NCI-H1694 (cell line): ENCODE results near the gene CRADD.

Experiments used
- DNase-seq: peaks from one replicate; lab custom pipeline; 2025; lab: John Stamatoyannopoulos, UW

Gene CRADD

DNA sequence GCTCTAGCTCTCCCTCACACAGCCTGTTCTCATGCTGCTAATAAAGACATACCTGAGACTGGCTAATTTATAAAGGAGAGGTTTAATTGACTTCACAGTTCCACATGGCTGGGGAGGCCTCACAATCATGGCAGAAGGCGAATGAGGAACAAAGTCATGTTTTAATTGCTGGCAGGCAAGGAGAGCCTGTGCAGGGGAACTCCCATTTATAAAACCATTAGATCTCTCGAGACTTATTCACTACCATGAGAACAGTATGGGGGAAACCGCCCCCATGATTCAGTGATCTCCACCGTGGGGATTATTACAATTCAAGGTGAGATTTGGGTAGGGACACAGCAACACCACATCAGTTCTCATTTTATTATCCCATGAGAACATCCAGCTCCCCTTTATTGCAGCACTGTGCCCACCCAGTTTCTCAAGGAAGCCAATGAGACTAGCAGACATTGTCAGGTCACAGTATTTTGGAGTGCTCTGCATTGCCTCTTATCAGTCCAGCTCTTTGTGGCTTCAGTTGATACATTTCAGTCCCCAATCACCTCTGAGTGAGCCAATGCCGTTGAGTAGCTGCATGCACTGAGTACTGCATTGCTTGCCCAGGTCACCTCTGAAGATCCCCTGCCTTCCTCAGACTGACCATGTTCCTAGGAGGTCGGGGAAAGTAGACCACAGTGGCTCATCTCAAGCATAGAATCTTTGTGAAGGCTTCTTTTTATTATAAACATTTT lies 131.2 kb downstream of the CRADD start:
- no peak for DNase-seq

DNA sequence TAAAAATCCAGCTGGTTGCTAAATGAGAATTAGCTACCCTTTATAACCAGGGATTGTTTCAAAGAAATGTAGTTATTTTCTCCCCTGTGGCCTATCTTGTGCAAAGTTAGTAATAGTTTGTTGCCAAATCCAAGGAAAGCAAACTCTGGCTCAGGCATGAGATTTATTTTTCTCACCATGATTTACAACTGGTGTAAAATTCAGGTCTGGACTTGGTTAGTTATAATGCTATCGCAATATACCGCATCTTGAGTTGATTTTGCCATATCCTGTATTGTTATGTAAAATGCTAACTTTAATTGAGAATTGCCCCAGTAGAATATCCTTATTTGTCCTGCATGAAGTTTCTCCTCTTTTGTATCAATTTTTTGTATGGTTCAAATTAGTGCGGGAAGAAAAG lies 135.5 kb downstream of the CRADD start:
- no peak for DNase-seq

DNA sequence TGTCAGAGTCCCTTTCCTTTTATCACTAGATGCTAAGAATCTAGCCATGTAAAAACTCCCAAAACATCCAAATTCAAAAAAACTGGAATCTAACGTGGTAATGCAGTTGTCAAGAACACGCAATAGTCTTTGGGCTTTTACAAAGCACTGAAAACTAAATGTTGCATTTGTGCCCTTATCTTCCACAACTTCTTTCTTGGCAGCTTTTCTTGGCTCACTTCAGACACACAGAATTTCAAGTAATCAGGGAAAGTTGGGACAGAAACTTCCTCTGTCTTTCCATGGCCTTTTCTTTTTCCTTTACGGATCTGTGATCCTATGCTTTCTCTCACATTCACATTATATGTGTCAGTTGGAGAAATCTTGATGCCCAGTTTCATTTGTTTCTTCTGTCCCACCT lies 136.0 kb downstream of the CRADD start:
- no peak for DNase-seq

DNA sequence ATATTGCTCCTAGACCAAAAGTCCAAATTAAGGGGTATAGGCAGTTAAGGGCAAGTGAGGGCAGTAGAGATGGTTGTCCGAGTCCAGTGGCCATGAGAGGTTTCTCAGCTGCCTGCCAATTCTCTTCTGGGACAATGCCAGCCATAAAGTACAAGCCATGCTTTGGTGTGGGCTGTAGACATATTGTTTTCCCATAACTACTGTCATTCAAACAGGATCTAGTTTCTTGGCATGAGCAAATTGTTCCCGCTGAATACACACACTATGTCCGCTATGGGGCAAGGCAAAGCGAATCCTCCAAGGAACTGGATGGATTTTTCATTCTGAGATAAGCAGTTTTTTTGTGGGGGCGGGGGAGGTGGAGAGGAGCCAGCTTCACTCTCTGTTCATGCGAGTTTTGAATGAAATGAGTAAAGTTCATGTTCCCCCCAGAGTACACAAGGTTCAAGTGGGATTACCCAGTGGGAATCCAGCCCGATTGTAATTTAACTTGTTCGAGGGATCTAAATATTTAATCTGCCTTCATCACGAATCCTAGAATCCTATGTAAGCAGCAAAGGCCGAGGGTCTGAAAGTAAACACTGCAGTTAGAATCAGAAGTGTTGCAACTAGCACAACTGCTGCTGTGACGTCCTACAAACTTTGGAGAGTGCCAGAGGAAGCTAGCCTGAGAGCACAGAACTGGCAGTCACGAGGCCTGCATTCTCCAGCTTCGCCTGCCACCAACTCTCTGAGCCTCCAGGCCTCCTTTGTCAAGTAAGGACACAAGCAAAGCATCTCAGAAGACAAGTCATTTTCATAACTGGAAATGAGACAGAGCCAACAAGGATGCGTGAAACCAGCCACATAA lies 137.0 kb downstream of the CRADD start:
- DNase-seq = no peak

DNA sequence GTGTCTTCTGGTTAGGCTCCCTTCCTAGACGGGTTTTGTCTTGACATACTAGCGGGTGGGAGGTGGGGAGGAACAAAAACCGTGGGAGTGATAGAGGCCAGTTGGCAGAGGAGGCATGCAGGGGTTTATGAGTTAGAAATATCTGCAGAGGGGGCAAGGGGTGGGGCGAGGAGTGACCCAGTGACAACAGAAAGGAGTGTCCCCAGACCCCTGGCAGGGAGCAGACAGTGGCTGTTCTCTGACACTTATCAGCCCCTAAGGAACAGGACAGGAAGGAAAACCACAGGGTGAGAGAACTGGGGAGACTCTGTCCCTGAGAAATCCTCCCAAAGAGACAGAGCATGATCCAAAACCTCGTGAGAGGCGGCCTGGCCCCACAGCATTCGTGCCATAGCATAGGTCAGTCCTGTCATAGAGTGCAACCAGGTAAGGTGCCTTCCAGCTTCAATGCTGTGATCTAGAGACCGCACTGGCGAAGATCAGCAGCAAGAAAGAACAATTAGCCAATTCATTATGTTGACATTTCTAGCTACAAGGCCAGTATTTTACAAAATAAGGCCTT lies 141.4 kb downstream of the CRADD start:
- no peak for DNase-seq

DNA sequence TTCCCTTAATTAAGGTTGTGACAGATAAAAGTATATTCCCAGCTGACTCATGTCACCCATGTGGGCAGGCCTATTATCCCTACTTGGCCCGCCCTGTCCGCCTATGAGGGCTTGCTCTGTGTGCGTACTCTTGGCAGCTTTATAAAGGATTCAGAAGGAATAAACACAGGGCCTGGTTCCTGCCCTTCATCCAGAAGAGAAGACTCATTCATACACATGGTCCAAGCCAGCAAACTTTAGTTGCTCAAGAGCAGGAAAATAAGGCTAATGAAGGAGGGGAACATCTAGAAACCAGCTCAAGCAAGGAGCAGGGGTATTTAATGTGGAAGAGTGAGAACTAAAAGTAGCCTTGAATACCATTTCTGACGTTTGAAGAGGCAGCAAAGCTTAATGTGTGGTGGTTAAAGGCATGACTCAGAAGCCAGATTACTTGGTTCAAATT lies 141.9 kb downstream of the CRADD start:
- no peak for DNase-seq

DNA sequence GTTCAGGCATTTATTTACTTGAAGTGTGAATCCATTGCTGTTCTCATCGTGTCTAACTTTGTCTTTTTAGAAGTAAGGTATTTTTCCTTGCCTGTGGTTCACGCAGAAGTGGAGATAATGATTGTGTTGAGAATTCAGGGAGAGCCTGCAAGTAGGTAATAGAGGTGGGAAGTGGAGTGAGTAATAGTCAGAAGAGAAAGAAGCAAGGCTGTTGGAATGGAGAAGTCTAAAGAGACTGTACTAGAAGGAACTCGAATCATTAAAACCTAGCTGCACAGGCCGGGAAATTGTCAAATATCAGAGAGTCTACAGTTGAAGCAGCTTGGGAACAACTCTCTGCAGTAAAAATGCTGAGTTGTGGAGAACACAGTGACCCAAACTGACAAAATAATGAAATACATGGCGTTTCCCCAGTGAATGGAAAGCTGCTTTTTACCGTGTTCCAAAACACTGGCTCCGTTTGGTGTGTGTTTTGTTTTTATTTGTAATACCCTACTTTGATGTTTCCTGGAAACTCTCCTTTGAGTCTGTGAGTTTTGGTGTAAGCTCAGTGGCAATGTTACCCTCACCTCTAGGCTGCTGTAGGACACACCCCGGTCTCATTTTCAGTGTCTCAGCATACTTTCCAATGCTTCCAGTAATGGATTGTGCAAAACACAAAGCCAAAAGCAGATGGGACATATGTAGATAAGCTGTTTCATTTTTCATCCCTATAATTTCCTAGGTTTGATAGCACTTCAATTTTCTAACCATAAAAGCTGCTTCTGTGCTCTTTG lies 146.6 kb downstream of the CRADD start:
- DNase-seq = no peak

DNA sequence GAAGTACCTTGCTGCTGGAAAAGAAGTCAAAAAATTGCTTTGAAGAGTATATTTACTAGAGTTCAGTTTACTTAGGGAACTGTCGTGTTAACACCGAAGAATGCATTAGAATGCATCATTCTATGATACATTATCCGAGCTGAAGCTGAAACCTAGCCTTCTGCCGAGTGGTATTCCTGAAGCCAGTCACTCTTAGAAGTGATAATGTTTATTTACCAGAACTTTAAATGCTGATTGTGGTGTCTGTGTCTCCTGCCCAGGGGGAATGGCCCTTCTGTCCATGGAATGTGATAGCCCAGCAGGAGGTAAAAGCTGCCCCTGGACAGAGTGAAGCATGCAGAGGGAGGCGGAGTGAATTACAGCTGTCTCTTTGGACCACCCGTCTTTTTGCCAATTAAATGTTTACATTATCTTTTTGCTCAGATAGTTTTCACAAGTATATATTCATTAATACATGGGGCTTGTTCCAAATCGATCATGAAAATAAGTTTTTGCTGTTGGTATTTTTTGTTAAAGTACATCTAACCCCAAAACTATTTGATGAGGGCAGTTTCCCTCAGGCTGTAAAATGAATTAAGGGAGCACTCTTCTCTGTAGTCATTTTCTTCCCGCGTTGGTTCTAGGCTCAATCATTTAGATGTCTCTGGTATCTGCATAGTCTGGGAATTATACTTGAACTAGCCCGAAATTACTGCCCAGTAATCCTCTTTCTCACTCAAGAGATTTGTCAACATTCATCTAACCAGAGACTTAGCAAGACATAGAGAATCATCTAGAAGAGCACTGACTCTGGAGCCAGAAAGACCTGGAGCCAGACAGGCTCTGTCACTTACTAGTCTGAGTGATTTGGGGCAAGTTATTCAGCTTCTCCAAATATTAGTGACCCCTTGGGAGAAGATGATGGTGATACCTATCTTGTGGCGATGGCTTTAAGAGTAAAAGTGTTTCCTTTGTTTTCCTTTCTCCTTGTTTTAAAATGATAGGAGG lies 147.6 kb downstream of the CRADD start:
- DNase-seq = no peak

DNA sequence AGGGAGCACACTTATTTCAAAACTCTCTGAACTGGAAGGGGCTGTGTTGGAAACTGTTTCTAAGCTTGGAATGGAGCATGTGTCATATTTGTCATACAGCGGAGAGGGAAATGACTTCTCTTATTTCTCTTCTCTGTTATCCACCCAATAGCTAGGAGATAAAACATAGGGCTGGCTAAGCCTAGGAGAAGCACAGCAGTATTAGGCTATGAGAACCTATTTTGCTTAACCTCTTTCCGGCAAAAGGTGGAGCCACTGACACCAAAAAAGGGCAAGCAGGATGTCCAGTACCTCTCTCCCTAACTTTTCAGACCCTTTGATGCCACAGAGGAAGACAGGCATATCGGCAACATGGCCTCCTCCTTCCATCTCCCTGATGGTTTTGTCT lies 148.3 kb downstream of the CRADD start:
- no peak for DNase-seq

DNA sequence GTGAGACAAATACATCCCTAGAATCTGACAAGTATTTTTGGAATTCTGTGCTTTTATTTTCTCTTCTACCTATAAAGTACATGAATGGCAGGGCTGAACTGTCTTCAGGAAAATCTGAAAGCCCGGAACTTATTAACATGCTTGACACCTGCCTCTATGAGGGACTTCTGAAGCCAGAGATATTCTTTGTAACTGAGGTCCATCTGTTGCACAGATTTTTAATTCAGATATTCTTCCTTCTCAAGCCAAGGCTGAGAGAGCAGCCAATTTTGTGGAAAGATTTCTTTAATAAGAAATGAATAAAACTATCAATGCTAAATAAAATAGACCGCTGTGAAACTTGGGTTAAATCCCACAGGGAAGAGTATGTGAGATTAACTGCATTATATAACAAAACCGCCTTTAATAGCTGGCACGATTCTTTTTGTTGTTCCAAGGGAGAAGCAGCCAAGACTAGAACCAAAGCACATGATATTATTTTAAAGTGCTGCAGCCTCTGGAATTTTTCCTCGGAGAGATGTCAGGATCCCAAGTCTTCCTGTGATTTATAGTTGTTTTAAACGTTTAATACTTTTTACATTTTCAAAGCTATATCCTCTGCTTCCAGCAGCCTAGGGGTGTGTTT lies 148.9 kb downstream of the CRADD start:
- no peak for DNase-seq

DNA sequence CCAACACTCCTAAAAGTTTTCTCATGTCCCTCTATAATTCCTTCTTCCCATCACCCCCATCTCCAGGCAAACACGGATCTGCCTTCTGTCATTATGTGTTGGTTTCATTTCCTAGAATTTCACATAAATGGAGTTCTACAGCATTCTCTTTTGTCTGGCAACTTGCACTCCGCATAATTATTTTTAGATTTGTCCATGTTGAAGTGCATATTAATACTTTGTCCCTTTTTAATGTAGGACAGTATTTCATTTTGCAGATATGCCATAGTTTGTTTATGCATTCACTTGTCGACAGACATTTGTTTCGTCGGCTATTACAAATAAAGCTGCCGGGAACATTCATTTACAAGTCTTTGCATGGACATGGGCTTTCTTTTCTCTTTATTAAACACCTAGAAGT lies 150.0 kb downstream of the CRADD start:
- DNase-seq = no peak

DNA sequence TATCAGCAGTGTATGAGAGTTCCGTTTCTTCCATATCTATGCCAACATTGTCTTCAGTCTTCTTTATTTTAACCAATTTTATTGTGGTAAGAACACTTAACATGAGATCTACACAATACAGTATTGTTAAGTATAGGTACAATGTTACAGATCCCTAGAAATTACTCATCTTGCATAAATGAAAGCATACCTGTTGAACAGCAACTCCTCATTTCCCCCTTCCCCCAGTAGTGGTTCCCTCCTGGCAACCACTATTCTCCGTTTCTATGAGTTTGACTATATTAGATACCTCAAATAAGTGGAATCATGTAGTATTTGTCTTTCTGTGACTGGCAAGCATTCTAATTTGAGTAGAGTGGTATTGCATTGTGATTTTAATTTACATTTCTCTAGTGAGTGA lies 150.5 kb downstream of the CRADD start:
- no peak for DNase-seq

DNA sequence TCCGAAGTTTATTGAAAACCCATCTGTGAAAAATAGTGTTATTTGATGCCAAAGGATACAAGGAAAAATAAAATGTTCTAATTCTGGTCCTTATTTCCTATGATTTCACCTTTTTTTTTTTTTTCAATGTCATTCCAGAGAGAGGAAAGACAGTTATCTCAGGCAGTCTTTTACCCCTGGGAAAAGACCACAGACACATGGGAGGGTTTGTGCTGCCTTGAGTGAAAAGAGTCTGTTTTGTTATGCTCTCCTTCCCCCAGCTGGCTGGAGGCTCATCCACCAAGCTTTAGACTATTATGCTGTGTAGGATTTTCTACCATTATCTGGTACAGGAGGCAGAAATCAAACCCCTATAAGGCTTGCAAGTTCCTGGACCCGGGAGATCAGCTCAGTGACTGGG lies 151.8 kb downstream of the CRADD start:
- DNase-seq = no peak

DNA sequence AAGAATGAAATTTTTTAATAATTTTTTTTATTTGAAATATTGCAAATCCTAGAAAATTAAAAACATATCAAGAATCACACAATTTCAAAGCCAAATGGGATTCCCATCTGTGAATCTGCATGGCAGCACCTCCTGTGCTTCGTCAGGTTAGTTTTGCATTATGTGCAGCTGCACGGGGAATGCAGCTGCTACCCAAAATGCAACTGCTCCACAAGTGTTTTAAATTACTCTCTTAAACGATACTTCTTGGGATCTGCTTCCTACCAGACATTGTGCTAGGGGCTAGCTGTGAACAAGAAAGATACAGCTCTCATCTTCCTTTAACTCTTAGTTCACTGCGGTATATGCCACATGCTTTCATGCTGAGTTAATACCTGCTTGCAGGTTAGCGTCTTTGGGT lies 154.2 kb downstream of the CRADD start:
- DNase-seq = no peak

DNA sequence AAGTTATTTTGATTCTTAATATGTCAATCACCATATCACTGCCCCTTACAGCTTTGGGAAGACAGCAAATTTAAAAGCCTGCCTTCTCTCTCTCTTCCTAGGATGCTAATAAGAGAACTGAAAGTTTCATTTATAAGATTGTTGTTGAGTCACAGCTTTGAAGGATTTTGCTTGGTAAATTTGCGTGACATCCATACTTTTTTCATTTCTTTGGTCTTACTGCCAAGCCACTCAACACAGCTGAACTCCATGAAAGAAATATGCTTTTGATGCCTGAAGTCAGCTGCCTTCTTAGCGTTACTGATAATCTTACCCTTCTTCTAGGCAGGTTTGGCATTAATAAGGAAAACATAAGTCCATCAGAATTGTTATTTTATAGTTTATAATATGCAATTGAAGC lies 155.0 kb downstream of the CRADD start:
- no peak for DNase-seq

DNA sequence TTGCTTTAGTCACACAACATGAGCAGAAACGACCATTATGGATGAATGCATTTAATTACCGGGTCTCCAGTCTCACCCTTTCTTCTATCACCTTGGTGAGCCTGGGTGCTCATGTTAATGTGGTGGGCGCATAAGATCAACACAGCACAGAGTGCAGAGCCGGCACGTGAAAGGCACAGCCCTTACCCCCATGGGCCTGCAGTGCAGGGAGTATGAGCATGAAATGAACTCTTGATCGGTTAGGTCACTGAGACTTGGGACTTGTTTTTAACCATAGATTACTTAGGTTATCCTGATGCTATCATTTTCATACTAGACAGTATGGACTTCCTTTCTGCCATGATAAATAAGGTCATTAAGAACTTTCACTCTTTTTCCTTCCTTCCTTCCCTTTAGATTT lies 156.8 kb downstream of the CRADD start:
- no peak for DNase-seq

DNA sequence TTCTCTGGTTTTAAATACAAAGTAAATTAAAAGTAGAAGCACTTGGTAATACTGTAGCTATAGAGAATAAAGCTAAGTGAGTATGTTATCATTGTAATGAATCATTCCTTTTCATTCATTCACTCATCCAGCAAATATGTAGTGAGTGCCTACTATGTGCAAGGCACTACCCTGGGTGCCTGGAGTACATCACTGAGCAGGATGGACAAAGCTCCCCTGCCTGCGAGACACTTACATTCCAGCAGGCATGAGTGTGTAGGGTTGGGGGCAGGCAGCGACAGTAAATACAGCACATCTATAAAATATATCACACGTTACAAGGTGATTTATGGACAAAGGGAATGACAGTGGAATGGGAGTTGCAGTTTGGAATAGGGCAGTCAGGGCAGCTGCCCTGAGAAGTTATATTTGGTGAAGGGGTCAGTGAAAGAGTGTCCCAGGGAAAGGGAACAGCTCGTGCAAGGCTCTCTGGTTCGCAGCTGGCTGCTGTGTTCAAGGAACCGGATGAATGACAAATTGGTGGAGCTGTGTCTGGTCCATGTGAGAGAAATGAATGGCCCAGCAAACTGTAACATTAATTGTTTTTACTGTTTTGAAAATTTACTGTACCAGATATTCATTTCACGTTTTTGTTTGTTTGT lies 159.6 kb downstream of the CRADD start:
- no peak for DNase-seq

DNA sequence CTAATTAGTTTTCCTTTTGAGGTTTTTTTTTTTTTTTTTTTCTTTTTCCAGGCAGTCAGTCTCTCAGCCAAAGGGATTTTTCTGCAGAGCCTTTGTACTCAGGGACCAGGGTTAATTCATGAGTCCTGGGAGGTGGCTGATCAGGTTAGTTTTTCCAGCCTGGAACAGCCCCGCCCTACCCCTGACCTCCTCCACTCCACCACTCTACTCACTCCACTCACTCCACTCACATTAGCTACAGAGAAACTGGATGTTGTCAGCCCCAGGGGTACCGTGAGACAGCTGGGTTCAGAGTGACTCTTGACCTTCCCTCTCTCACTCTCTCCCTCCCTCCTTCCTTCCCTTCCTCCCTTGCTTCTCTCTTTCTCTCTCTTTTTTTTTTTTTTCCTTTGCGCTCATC lies 161.0 kb downstream of the CRADD start:
- DNase-seq = no peak

DNA sequence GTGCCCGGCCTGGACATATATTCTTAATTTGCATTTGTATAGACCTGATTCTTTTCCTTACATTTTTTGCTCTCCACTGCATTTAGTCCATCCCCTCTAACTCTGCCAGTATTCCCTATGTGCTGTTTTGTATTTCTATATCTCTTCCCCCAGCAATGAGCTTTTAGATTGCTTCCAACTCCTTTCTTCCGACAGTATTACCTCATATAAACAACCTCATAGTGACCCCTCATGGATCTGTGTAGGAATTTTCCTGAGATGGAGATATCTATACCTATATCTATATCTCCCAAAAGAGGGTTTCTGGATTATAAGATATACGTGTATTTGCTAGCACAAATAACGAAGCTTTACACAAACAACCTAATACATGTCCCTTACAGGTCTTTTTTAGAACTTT lies 161.9 kb downstream of the CRADD start:
- no peak for DNase-seq

DNA sequence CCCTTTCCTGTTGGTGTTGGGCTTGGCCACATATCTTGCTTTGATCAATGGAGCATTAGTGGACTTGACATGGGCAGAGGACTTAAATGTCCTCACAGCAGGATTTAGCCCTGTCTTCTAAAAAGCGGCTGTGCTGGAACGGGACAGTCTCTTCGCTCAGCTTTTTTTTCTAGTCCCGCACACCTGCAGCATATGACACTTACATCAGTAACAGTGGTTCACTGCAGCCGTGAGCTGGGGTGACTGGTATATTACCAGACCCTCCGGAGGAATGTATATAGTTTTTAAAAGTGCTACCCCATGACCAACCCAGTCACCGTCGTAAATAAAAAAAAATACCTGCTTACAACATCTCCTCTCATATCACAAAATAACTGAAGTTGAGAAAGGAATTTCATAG lies 164.5 kb downstream of the CRADD start:
- no peak for DNase-seq
